Measurements from ENCODE around the gene ACTR10.

Gene ACTR10

DNA sequence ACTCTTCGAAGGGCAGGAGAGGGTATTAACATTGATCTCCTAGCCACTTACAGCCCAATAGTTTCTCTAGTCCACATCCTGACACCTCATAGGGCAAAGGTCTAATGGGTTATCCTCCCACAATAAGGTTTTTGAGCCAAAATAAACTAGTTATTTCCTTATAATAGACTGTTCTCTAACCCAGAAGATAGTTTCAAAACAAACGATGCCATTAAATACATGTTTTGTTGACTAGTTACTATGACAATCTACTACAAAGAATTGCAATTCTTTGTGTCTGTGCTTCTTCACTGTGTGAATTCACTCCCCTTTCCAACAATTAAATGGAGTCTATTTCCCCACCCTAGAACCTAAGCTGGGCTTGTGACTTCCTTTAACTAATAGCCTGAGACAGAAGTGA lies 6.4 kb upstream of the ACTR10 start:
- Mint-ChIP-seq H3K36me3 (ENCODE audit: low read depth) (no peaks in the 10 kb centered on the region), H3K27ac (no peak overlapping the region), H3K4me3 (no peak overlapping the region), H3K27me3 (ENCODE audit: low read depth) (peaks cover 4% of the 10 kb centered on the region), H3K4me1 (ENCODE audit: low read depth) (peaks cover 3% of the 10 kb centered on the region), H3K9me3 (no peaks in the 10 kb centered on the region)

DNA sequence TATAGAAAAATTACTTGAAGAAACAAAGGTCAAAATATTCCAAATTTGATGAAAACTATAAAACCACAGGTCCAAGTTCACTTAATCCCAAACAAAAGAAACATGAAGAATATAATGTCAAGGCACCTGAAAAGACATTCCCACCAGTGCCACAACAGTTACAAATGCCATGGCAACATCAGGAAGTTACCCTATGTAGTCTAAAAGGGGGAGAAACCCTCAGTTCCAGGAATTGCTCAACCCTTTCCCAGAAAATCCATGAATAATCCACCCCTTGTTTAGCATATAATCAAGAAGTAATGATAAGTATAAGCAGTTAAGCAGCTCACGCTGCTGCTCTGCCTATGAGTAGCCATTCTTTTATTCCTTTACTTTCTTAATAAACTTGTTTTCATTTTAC lies 3.8 kb upstream of the ACTR10 start:
- H3K9me3 Mint-ChIP-seq: no peaks in the 10 kb centered on the region
- H3K27me3 Mint-ChIP-seq (ENCODE audit: low read depth): peaks cover 4% of the 10 kb centered on the region
- H3K4me3 Mint-ChIP-seq: no peak overlapping the region
- no peak overlapping the region for H3K27ac Mint-ChIP-seq
- H3K4me1 Mint-ChIP-seq (ENCODE audit: low read depth): peaks cover 12% of the 10 kb centered on the region
- H3K36me3 Mint-ChIP-seq (ENCODE audit: low read depth): no peaks in the 10 kb centered on the region

GRCh38 chr14:58198086-58198485 lies 1.9 kb upstream of the ACTR10 start:
- no peaks in the 10 kb centered on the region for H3K9me3 Mint-ChIP-seq
- peaks cover 4% of the 10 kb centered on the region for H3K27me3 Mint-ChIP-seq (ENCODE audit: low read depth)
- H3K4me1 Mint-ChIP-seq (ENCODE audit: low read depth): peaks cover 17% of the 10 kb centered on the region
- no peak overlapping the region for H3K27ac Mint-ChIP-seq
- H3K4me3 Mint-ChIP-seq: no peak overlapping the region
- H3K36me3 Mint-ChIP-seq (ENCODE audit: low read depth): no peaks in the 10 kb centered on the region

GRCh38 chr14:58200480-58200841 lies 512 bp downstream of the ACTR10 start:
- Mint-ChIP-seq H3K4me3 (peak overlapping the region; percentile 94), H3K9me3 (no peaks in the 10 kb centered on the region), H3K27ac (peak overlapping the region; percentile 95), H3K27me3 (ENCODE audit: low read depth) (peaks cover 4% of the 10 kb centered on the region), H3K36me3 (ENCODE audit: low read depth) (no peaks in the 10 kb centered on the region), H3K4me1 (ENCODE audit: low read depth) (peaks cover 17% of the 10 kb centered on the region)

DNA sequence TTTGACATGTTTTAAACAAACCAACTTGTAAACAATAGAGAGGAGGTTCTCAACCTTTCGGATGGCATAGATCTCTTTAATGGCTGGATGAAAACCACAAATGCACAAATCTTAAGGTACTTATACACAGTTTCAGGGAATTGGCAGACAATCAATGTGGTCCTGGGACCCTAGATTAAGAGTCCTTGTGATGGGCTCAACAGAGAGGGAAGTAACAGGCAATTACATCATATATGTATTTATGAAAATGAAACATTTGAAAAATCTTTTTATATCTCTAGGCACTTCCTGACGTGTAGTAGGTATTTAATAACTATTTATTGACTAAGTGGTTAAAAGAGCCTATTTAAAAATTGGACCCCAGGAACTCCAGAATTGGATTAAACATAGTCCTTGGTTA lies 897 bp downstream of the ACTR10 start:
- no peaks in the 10 kb centered on the region for H3K9me3 Mint-ChIP-seq
- H3K4me1 Mint-ChIP-seq (ENCODE audit: low read depth): peaks cover 16% of the 10 kb centered on the region
- H3K4me3 Mint-ChIP-seq: peak overlapping the region; percentile 94
- H3K27ac Mint-ChIP-seq: peak overlapping the region; percentile 95
- H3K36me3 Mint-ChIP-seq (ENCODE audit: low read depth): no peaks in the 10 kb centered on the region
- H3K27me3 Mint-ChIP-seq (ENCODE audit: low read depth): peaks cover 4% of the 10 kb centered on the region

DNA sequence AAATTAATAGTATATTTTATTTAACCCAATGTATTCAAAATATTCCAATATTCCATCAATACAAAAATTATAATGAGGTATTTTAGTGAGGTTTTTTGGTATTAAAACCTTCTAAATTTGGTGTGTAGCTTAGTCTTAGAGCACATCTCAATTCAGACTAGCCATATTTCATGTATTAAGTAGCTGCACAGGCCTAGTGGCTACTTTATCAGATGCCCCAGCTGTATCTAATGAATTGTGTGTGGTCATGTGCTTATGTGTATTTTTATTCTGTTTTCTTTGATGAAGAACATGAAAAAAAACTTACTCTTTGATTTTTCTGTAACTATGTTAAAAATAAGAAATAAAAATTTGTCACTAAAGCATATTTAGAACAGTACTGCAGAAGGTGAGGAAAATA lies 13.2 kb downstream of the ACTR10 start:
- Mint-ChIP-seq H3K9me3 (no peaks in the 10 kb centered on the region), H3K4me1 (ENCODE audit: low read depth) (no peaks in the 10 kb centered on the region), H3K27ac (no peak overlapping the region), H3K4me3 (no peak overlapping the region), H3K27me3 (ENCODE audit: low read depth) (no peaks in the 10 kb centered on the region), H3K36me3 (ENCODE audit: low read depth) (peaks cover 24% of the 10 kb centered on the region)

GRCh38 chr14:58215191-58215914 lies 15.4 kb downstream of the ACTR10 start:
- H3K9me3 Mint-ChIP-seq: no peaks in the 10 kb centered on the region
- no peaks in the 10 kb centered on the region for H3K27me3 Mint-ChIP-seq (ENCODE audit: low read depth)
- no peaks in the 10 kb centered on the region for H3K4me1 Mint-ChIP-seq (ENCODE audit: low read depth)
- H3K27ac Mint-ChIP-seq: no peak overlapping the region
- H3K4me3 Mint-ChIP-seq: no peak overlapping the region
- H3K36me3 Mint-ChIP-seq (ENCODE audit: low read depth): peaks cover 23% of the 10 kb centered on the region

DNA sequence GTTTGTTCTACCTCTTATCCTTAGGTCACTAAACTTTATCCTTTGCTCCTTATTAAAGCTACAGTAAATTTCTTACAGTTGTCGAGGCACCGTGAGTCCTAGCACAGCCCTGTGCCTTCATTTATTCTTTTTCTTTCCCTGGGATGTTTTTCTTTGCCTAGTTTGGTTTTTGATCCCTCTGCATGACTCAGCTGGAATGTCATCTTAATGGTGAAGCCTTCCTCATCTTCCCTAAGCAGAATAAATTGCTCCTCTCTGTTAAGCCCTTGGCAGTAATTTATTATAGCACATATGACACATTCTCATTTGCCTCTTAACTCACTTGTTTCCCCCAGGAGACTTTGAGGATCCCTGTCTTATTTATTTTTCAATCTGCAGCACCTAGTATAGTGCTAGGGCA lies 16.6 kb downstream of the ACTR10 start:
- Mint-ChIP-seq H3K4me1 (ENCODE audit: low read depth) (no peaks in the 10 kb centered on the region), H3K27ac (no peak overlapping the region), H3K27me3 (ENCODE audit: low read depth) (no peaks in the 10 kb centered on the region), H3K4me3 (no peak overlapping the region), H3K36me3 (ENCODE audit: low read depth) (peaks cover 25% of the 10 kb centered on the region), H3K9me3 (no peaks in the 10 kb centered on the region)

DNA sequence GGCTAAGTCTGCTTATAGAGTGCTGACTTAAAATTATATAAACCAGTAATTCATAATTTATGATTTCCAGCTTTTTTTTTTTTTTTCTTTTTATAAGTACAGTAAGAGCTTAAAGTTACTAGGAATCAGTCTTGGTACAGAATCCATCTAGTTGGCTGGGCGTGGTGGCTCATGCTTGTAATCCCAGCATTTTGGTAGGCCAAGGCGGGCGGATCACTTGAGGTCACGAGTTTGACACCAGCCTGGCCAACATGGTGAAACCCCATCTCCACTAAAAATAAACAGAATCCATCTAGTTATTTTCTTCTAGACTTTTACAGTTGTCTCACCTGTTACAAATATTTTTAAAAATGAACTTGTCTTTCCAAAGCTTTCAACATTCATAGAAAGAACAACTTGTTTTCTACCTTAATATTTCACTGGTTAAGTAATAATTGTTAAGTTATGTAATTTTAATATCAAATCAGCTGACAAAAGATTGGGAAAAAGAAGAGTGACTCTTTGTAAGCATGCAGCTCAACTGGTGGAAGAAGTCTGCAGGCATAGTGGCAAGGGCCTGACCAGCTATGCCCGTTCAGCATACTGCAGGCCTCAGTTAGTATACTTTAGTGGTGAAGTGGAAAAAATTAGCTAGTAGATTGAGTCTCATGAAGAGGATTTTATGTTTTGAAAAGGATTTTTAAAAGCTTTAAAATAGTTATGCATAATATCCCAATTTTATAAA lies 27.3 kb downstream of the ACTR10 start:
- Mint-ChIP-seq H3K27me3 (ENCODE audit: low read depth) (no peaks in the 10 kb centered on the region), H3K27ac (no peak overlapping the region), H3K36me3 (ENCODE audit: low read depth) (peaks cover 9% of the 10 kb centered on the region), H3K9me3 (no peaks in the 10 kb centered on the region), H3K4me3 (no peak overlapping the region), H3K4me1 (ENCODE audit: low read depth) (no peaks in the 10 kb centered on the region)

- Mint-ChIP-seq H3K27me3 (ENCODE audit: low read depth) (peaks cover 3% of the 10 kb centered on the region), H3K4me1 (ENCODE audit: low read depth) (peaks cover 17% of the 10 kb centered on the region), H3K36me3 (ENCODE audit: low read depth) (peaks cover 4% of the 10 kb centered on the region), H3K9me3 (no peaks in the 10 kb centered on the region), H3K27ac (no peak overlapping the region), H3K4me3 (no peak overlapping the region)
These were observed 38.6 kb downstream of the ACTR10 start for GRCh38 chr14:58238252-58239243.

- peaks cover 23% of the 10 kb centered on the region for H3K4me1 Mint-ChIP-seq (ENCODE audit: low read depth)
- H3K27ac Mint-ChIP-seq: no peak overlapping the region
- H3K4me3 Mint-ChIP-seq: no peak overlapping the region
- H3K27me3 Mint-ChIP-seq (ENCODE audit: low read depth): peaks cover 3% of the 10 kb centered on the region
- peaks cover 4% of the 10 kb centered on the region for H3K36me3 Mint-ChIP-seq (ENCODE audit: low read depth)
- no peaks in the 10 kb centered on the region for H3K9me3 Mint-ChIP-seq
These were observed 39.6 kb downstream of the ACTR10 start for GRCh38 chr14:58239244-58240195.

DNA sequence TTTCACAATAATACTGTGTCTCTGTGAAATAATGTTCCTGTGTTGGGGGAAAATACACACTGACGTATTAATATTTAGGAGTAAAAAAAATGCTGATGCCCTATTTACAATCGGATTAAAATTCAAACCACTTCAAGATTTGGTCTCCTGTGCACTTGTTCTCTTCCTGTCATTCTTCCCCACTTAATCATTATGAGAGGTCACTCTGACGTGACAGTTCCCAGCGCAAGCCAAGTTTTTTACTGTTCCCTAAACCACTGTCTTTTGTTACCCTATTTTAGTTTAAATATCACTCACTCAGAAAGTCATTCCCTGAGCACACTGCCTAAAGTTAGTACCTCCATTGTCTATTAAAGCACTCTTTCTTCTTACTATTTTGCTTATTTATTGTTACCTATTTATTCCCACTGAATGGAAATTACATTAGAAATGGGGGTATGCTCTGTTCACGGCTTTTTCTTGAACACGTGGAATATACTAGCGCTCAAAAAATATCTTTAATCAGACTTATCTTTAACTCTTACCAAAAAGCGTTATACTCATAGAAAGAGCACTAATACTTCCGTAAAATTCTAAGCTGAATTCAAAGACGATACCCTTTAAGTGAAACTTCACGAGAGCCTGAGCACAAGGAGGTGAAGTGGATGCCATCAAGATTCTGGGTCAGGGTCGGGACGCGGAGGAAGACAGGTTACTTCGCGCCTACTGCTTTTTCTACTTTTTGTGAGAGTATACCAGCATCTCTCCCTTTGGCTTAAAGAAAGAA lies 44.0 kb downstream of the ACTR10 start:
- H3K27ac Mint-ChIP-seq: peak overlapping the region; percentile 98
- peaks cover 3% of the 10 kb centered on the region for H3K27me3 Mint-ChIP-seq (ENCODE audit: low read depth)
- H3K4me3 Mint-ChIP-seq: peak overlapping the region; percentile 99
- H3K4me1 Mint-ChIP-seq (ENCODE audit: low read depth): peaks cover 43% of the 10 kb centered on the region
- H3K9me3 Mint-ChIP-seq: no peaks in the 10 kb centered on the region
- H3K36me3 Mint-ChIP-seq (ENCODE audit: low read depth): peaks cover 18% of the 10 kb centered on the region

Measured in T-helper 1 cell treated with Interleukin-12 subunit alpha and Interleukin-12 subunit beta and Interleukin-4 antibody, amounts not matched to agents 30 μg/mL and 1 μg/mL, for 36 hours (primary cell).